Amniotic stem cell (primary cell): ENCODE measurements around the gene RNF126.
A peak's percentile ranks its signal among the peaks of the same experiment; 100 is the strongest.
"Not testable (repeated sequence)": the region's sequence is repeated elsewhere in the genome, so short reads cannot be mapped to it uniquely, and the experiment has no call there.

Experiments
- DNase-seq: peaks from one replicate; lab custom pipeline; 2025; lab: John Stamatoyannopoulos, UW

The RNF126 gene

GRCh38 chr19:646779-647565, 16.0 kb downstream of the RNF126 start:
- no peak for DNase-seq

- no peak for DNase-seq
These were observed 16.9 kb downstream of the RNF126 start for GRCh38 chr19:645912-646778.

GRCh38 chr19:644789-645188, 18.2 kb downstream of the RNF126 start:
- DNase-seq: no peak

GRCh38 chr19:644363-644762, 18.7 kb downstream of the RNF126 start:
- DNase-seq: no peak

- DNase-seq: no peak
These were observed 19.3 kb downstream of the RNF126 start for GRCh38 chr19:643736-644135.

GRCh38 chr19:642767-643727, 20.0 kb downstream of the RNF126 start:
- no peak for DNase-seq

GRCh38 chr19:641702-642101, 21.3 kb downstream of the RNF126 start:
- DNase-seq: no peak

GRCh38 chr19:640606-641189, 22.3 kb downstream of the RNF126 start:
- DNase-seq: no peak

GRCh38 chr19:640161-640558, 22.9 kb downstream of the RNF126 start:
- no peak for DNase-seq

- peak; percentile 65 for DNase-seq
These were observed 23.5 kb downstream of the RNF126 start, which contains the start of gene FGF22 for GRCh38 chr19:639253-640160. TSS of gene FGF22 (plus strand) at chr19:639879. CDS start at chr19:639926, 47 bp downstream.

GRCh38 chr19:638906-639252, 24.1 kb downstream of the RNF126 start:
- DNase-seq: no peak

GRCh38 chr19:634975-635652, 27.9 kb downstream of the RNF126 start:
- DNase-seq: no peak

- no peak for DNase-seq
These were observed 29.0 kb downstream of the RNF126 start for GRCh38 chr19:633786-634639.

GRCh38 chr19:633068-633785, 29.8 kb downstream of the RNF126 start, which contains the start of gene POLRMT:
TSS of gene POLRMT (minus strand) at chr19:633537. CDS start at chr19:633512, 25 bp downstream.
- peak; percentile 97 for DNase-seq

- no peak for DNase-seq
These were observed 30.4 kb downstream of the RNF126 start for GRCh38 chr19:632579-633067.

- DNase-seq: no peak
These were observed 32.9 kb downstream of the RNF126 start for GRCh38 chr19:629961-630714.

- not testable (repeated sequence) for DNase-seq
These were observed 33.5 kb downstream of the RNF126 start for GRCh38 chr19:629515-629914.
